ENCODE results near the gene CD6. TPM values are rescaled to one million over a fixed set of nuclear protein-coding genes. Genes with fewer than 3 reads are reported as not detected.
A peak's percentile ranks its signal among the peaks of the same experiment; 100 is the strongest.

Gene CD6
- total and polyA plus RNA-seq, 4 donors = 1.2 to 3.1 (median 1.7) TPM

GRCh38 chr11:60937811-60938210 lies 33.7 kb upstream of the CD6 start:
- ATAC-seq (ENCODE audit: insufficient read depth, low FRiP score) (no peak), DNase-seq (no peak)
- H3K9me3 ChIP-seq (ENCODE audit: control insufficient read depth in 4 of 4, insufficient read depth in 3 of 4, low read length in 3 of 4) = no peaks in the 10 kb centered on the region
- peak overlapping the region in 1 of 2 donors; percentile 8 for H3K27ac ChIP-seq (ENCODE audit: low read depth in 1 of 2, low read length in 1 of 2)
- H3K27me3 ChIP-seq (ENCODE audit: control insufficient read depth in 3 of 3, insufficient read depth in 3 of 3, low read length in 2 of 3) = no peaks in the 10 kb centered on the region
- H3K4me3 ChIP-seq = no peak overlapping the region
- peaks cover 0 to 22% (median 6%) of the 10 kb centered on the region in 5 donors for H3K4me1 ChIP-seq (ENCODE audit: control insufficient read depth in 5 of 5, insufficient read depth in 5 of 5, low read length in 5 of 5)
- H3K9ac ChIP-seq (ENCODE audit: insufficient read depth in 1 of 2, low read length in 2 of 2) = no peak overlapping the region
- WGBS, 2 donors = 95 to 99% methylated on average over 6 to 8 of the region's 8 CpGs
- TF ChIP-seq CTCF (IDR thresholded peaks at IDR 0.05; ENCODE audit: control extremely low read depth, extremely low read depth) = no peak
- H3K36me3 ChIP-seq (ENCODE audit: control insufficient read depth in 4 of 4, insufficient read depth in 4 of 4, low read length in 4 of 4) = peaks cover 0 to 29% (median 3%) of the 10 kb centered on the region in 4 donors

GRCh38 chr11:60938500-60938899 lies 33.0 kb upstream of the CD6 start:
- H3K4me3 ChIP-seq = no peak overlapping the region
- 90 to 92% methylated on average over 9 of the region's 9 CpGs for WGBS, 2 donors
- H3K4me1 ChIP-seq (ENCODE audit: control insufficient read depth in 5 of 5, insufficient read depth in 5 of 5, low read length in 5 of 5) = peaks cover 0 to 24% (median 6%) of the 10 kb centered on the region in 5 donors
- TF ChIP-seq CTCF (IDR thresholded peaks at IDR 0.05; ENCODE audit: control extremely low read depth, extremely low read depth) = no peak
- H3K36me3 ChIP-seq (ENCODE audit: control insufficient read depth in 4 of 4, insufficient read depth in 4 of 4, low read length in 4 of 4) = peaks cover 0 to 34% (median 3%) of the 10 kb centered on the region in 4 donors
- ATAC-seq (ENCODE audit: insufficient read depth, low FRiP score) (no peak), DNase-seq (no peak)
- H3K27ac ChIP-seq (ENCODE audit: low read depth in 1 of 2, low read length in 1 of 2) = no peak overlapping the region
- H3K9ac ChIP-seq (ENCODE audit: insufficient read depth in 1 of 2, low read length in 2 of 2) = no peak overlapping the region
- no peaks in the 10 kb centered on the region for H3K27me3 ChIP-seq (ENCODE audit: control insufficient read depth in 3 of 3, insufficient read depth in 3 of 3, low read length in 2 of 3)
- H3K9me3 ChIP-seq (ENCODE audit: control insufficient read depth in 4 of 4, insufficient read depth in 3 of 4, low read length in 3 of 4) = no peaks in the 10 kb centered on the region

- no peaks in the 10 kb centered on the region for H3K9me3 ChIP-seq (ENCODE audit: control insufficient read depth in 4 of 4, insufficient read depth in 3 of 4, low read length in 3 of 4)
Measured at GRCh38 chr11:60939301-60939700, 32.2 kb upstream of the CD6 start.

More at GRCh38 chr11:60939301-60939700, 32.2 kb upstream of the CD6 start:
- TF ChIP-seq CTCF (IDR thresholded peaks at IDR 0.05; ENCODE audit: control extremely low read depth, extremely low read depth) = no peak
- 90 to 93% methylated on average over 7 of the region's 7 CpGs for WGBS, 2 donors
- no peak overlapping the region for H3K4me3 ChIP-seq
- no peaks in the 10 kb centered on the region for H3K27me3 ChIP-seq (ENCODE audit: control insufficient read depth in 3 of 3, insufficient read depth in 3 of 3, low read length in 2 of 3)
- peaks cover 0 to 38% (median 3%) of the 10 kb centered on the region in 4 donors for H3K36me3 ChIP-seq (ENCODE audit: control insufficient read depth in 4 of 4, insufficient read depth in 4 of 4, low read length in 4 of 4)
- H3K9ac ChIP-seq (ENCODE audit: insufficient read depth in 1 of 2, low read length in 2 of 2) = no peak overlapping the region
- peaks cover 0 to 24% (median 6%) of the 10 kb centered on the region in 5 donors for H3K4me1 ChIP-seq (ENCODE audit: control insufficient read depth in 5 of 5, insufficient read depth in 5 of 5, low read length in 5 of 5)
- DNase-seq = no peak
- ATAC-seq (ENCODE audit: insufficient read depth, low FRiP score) = no peak
- H3K27ac ChIP-seq (ENCODE audit: low read depth in 1 of 2, low read length in 1 of 2) = no peak overlapping the region

All from lung (tissue), 12 donors.